HG03103 (cell line): ENCODE measurements around the gene NXN.
"Not testable (repeated sequence)": the region's sequence is repeated elsewhere in the genome, so short reads cannot be mapped to it uniquely, and the experiment has no call there.

Experiments
- ATAC-seq: cut with Tn5 transposase; IDR thresholded peaks from one replicate; pipeline ENCODE4 v1.9.1; 2021; ENCODE audit warnings: low read depth; ENCODE audit not compliant: unreplicated experiment

Gene NXN

GRCh38 chr17:1007310-1008007, 27.9 kb upstream of the NXN start:
- no peak for ATAC-seq

GRCh38 chr17:1006054-1006453, 26.5 kb upstream of the NXN start:
- no peak for ATAC-seq

- no peak for ATAC-seq
Measured at GRCh38 chr17:1005361-1005946, 25.9 kb upstream of the NXN start.

GRCh38 chr17:1004769-1005295, 25.3 kb upstream of the NXN start:
- ATAC-seq = no peak

- no peak for ATAC-seq
Measured at GRCh38 chr17:1003972-1004768, 24.6 kb upstream of the NXN start.

GRCh38 chr17:1003633-1003971, 24.0 kb upstream of the NXN start:
- no peak for ATAC-seq

- no peak for ATAC-seq
Measured at GRCh38 chr17:1002771-1003555, 23.4 kb upstream of the NXN start.

GRCh38 chr17:1002412-1002753, 22.8 kb upstream of the NXN start:
- ATAC-seq = no peak

- no peak for ATAC-seq
Measured at GRCh38 chr17:1001640-1002411, 22.2 kb upstream of the NXN start.

GRCh38 chr17:1000597-1001461, 21.3 kb upstream of the NXN start:
- no peak for ATAC-seq

- no peak for ATAC-seq
Measured at GRCh38 chr17:998111-998510, 18.5 kb upstream of the NXN start.

GRCh38 chr17:996554-997344, 17.2 kb upstream of the NXN start, which contains the start of gene TIMM22:
Gene TIMM22, plus strand, starts transcription at chr17:997129. Its CDS starts 14 bp downstream, at chr17:997143.
- ATAC-seq = peak; percentile 92

- ATAC-seq = not testable (repeated sequence)
Measured at GRCh38 chr17:995324-995723, 15.7 kb upstream of the NXN start.

- no peak for ATAC-seq
Measured at GRCh38 chr17:992933-993332, 13.4 kb upstream of the NXN start.

- ATAC-seq = no peak
Measured at GRCh38 chr17:988561-988960, 9.0 kb upstream of the NXN start.

- ATAC-seq = no peak
Measured at GRCh38 chr17:987931-988330, 8.4 kb upstream of the NXN start.

- no peak for ATAC-seq
Measured at GRCh38 chr17:986322-986929, 6.8 kb upstream of the NXN start.

GRCh38 chr17:983921-984320, 4.3 kb upstream of the NXN start:
- ATAC-seq = no peak
